Body of pancreas (tissue), 4 donors: ENCODE measurements around the gene CLEC4M.
"Not testable (repeated sequence)": the region's sequence is repeated elsewhere in the genome, so short reads cannot be mapped to it uniquely, and the experiment has no call there.

Source experiments
- POLR2A ChIP-seq, 3 donors: fragments of 450-650 bp; IDR thresholded peaks; one replicate each; pipeline ENCODE4 v1.6.1; 2016; ENCODE audit warnings: antibody characterized with exemption in 3 of 3, mild to moderate bottlenecking in 2 of 3
- TF ChIP-seq, protein P1 (sequence below), 7 experiments: fragments of 450-650 bp in 4 of 7; fragments of 200-600 bp in 3 of 7; sonication (generic) in 3 of 7; IDR thresholded peaks; one replicate each; pipeline ENCODE4 v1.5.1; 2016 to 2019; ENCODE audit warnings: antibody characterized with exemption in 7 of 7

DNA sequence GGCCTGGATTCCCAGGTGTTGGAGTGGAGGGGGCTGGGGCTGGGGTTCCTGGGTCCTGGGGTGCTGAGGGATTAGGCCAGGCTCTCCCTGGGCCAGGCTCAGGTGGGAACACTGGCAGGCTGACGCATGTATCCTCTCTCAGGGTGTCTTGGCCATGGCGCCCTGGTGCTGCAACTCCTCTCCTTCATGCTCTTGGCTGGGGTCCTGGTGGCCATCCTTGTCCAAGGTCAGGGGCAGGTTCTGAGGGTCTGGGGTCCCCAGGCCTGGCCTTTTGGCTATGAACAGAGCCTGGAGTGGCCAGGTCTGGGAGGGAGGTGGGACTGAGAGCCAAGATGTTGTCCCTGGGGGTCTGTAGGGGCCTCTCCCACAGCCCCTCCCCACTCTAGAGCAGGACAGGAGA lies 2.0 kb downstream of the CLEC4M start:
- TF ChIP-seq, protein P1, sequence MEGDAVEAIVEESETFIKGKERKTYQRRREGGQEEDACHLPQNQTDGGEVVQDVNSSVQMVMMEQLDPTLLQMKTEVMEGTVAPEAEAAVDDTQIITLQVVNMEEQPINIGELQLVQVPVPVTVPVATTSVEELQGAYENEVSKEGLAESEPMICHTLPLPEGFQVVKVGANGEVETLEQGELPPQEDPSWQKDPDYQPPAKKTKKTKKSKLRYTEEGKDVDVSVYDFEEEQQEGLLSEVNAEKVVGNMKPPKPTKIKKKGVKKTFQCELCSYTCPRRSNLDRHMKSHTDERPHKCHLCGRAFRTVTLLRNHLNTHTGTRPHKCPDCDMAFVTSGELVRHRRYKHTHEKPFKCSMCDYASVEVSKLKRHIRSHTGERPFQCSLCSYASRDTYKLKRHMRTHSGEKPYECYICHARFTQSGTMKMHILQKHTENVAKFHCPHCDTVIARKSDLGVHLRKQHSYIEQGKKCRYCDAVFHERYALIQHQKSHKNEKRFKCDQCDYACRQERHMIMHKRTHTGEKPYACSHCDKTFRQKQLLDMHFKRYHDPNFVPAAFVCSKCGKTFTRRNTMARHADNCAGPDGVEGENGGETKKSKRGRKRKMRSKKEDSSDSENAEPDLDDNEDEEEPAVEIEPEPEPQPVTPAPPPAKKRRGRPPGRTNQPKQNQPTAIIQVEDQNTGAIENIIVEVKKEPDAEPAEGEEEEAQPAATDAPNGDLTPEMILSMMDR (IDR thresholded peaks at IDR 0.05) = not testable (repeated sequence)
- not testable (repeated sequence) for TF ChIP-seq POLR2A (IDR thresholded peaks at IDR 0.05)
